ENCODE data around the gene GALR3.
"Not testable (repeated sequence)": the region's sequence is repeated elsewhere in the genome, so short reads cannot be mapped to it uniquely, and the experiment has no call there.

GALR3 gene, protein sequence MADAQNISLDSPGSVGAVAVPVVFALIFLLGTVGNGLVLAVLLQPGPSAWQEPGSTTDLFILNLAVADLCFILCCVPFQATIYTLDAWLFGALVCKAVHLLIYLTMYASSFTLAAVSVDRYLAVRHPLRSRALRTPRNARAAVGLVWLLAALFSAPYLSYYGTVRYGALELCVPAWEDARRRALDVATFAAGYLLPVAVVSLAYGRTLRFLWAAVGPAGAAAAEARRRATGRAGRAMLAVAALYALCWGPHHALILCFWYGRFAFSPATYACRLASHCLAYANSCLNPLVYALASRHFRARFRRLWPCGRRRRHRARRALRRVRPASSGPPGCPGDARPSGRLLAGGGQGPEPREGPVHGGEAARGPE

DNA sequence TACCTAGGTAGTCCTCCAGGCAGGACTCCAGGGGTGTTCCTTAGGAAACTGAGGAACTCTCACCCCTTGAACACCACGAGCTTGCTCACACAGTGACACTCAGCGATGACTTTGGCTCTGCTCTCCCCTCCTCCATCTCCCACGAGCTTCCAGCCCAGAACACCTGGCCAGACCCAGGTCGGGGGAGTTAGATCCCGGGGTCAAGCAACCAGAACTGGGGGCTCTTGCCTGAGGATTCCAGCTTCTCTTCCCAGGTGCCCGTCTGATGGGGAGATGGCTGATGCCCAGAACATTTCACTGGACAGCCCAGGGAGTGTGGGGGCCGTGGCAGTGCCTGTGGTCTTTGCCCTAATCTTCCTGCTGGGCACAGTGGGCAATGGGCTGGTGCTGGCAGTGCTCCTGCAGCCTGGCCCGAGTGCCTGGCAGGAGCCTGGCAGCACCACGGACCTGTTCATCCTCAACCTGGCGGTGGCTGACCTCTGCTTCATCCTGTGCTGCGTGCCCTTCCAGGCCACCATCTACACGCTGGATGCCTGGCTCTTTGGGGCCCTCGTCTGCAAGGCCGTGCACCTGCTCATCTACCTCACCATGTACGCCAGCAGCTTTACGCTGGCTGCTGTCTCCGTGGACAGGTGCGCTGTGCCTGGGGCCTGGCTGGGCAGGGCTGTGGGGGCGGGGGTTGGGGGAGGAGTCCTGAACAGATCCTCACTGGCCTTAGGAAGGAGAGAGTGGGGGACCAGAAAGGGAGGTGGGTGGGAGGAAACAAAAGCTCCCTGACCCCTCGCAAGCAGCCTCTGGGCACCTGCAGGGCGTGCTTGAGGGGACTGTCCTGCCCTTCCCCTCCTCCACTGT is at the start of gene GALR3:
Gene GALR3 (plus strand): TSS at position 249 of the 852 bp plus-strand sequence. CDS start 25 bp downstream, at position 274.
- no peak for DNase-seq

DNA sequence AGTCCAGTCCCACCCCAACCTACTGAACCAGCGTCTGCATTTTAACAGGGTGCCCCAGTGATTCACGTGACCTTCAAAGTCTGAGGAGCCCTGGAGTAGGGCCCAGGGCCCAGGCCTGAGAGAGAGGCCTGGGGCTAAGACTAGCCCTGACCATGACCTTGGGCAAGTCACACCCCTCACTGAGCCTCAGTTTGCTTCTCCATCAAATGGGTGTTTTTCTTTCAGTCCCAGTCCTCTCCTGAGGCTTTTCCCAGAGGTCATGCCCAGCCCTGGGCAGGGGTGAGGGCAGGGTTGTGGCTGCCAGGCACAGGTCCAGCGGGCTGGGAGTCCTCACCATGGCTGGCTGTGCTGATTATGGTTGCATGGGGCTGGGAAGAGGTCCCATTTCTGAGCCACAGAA is 48.5 kb upstream of the GALR3 start:
- DNase-seq: no peak

DNA sequence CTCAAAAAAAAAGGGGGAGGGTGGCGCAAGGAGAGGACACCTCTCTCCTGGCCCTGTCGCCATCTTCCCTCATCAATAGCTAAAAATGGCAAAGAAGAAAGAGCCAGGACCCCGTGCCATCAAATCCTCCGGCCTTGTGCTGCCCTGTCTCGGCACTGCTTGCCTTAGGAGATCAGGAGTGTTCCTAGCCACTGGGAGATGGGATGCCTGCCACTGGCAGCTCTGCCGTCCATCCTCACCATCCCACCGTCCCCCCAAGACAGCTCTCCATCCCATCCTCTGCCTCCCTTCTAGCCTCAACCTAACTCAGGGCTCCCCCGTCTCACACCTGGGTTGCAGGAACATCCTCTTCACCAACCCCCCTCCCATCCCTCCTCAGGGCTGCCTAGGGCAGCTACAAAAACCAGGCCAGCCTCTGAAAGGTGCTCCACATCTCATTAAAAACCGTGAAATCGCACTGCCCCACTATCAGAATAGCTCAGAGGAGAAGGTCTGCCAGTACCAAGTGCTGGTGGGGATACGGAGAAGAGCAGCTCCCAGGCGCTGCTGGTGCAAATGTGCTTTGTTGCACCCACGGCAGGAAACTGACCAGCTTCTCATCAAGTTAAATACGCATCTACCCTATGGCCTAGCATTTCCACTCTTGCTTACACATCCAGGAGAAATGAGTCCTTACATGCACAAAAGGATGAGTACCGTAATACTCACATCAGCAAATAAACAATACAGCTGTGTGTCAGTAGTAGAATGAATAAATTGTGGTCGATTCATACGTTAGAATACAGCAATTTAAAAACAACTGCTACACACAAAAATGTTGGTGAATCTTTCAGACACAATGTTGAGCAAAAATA is 47.2 kb upstream of the GALR3 start:
- DNase-seq: no peak

DNA sequence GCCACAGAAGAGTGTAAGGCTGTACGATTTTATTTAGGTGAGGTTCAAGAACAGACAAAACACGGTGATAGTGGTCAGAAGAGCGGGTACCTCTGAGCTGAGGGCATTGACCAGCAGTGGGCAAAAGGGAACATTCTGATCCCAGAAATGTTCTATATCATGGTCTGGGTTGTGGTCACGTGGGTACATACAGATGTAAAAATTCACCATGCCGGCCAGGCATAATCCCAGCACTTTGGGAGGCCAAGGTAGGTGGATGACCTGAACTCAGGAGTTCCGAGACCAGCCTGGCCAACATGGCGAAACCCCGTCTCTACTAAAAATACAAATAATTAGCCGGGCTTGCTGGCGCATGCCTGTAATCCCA is 46.6 kb upstream of the GALR3 start:
- no peak for DNase-seq

DNA sequence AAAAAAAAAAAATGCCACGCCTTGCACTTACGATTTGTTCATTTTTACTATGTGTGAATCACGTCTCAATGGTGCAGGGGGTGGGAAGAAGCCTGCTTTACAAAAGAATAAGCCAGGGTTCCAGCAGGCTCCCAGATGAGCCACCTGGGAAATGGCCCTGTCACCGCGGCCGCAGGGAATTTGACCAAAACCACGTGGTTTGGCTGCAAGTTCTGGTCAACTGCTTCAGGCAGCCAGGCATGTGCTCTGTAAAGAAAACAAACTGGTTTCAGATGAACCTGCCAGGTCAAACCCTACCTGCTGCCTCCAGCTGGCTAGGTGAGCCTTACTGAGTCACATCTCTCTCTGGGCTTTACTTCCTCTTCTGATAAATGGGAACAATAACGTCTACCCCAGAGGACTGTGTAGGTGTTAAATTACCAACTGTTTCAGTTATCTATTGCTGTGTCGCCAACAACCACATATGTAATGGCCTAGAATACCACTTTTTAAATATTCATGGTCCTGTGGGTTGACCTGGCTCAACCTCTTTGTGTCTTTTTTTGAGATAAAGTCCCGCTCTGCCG is 46.0 kb upstream of the GALR3 start:
- DNase-seq: peak; percentile 24 to 29

DNA sequence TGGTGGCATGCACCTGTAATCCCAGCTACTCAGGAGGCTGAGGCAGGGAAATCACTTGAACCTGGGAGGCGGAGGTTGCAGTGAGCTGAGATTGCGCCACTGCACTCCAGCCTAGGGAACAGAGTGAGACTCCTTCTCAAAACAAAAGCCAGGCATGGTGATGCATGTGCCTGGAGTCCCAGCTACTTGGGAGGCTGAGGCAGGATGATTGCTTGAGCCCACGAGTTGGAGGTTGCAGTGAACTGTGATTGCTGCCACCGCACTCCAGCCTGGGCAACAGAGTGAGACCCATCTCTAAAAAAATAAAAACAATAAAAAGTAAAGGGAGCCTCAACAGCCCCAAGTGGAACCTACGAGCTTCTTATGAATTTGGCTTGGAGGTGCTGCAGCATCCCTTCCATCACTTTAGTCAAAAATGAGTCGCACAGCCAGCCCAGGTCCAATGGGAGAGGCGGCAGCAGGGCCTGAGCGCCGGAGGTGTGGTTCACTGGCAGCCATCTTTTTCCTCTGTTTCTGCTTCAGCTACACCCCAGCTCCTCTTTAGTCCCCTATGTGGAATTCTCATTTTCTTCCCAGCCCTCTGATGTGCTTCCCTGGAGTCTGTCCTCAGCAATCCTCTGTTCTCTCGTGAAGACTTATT is 44.7 kb upstream of the GALR3 start:
- no peak for DNase-seq

DNA sequence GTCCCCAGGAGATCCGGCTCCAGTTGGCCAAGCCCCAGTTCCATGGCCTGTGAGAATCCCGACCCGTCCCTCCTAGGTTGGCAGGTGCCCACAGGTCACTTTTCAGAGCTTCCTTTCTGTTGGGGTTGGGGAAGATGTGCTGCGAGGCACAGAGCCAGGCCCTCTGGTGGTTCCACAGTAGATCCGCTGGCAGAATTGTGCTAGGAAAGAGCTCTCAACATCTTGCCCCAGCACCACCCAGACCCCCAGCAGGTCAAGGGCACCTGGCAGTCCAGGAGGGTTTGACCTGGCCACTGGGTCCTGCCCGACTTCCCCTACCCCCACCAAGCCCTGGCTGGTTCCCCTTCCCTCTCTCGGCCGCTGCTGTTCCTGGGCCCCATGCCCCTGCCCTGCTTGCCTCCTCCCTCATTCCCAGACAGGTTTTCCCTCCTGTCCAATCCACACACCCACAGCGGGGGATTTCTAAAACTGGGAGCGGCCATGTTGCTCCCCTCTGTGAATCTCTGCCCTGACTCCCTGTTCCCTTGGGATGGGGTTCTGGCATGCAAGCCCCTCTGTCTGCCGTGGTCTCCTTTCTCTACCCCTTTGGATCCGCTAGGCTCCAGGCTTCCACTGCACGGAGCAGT is 41.6 kb upstream of the GALR3 start:
- no peak for DNase-seq

DNA sequence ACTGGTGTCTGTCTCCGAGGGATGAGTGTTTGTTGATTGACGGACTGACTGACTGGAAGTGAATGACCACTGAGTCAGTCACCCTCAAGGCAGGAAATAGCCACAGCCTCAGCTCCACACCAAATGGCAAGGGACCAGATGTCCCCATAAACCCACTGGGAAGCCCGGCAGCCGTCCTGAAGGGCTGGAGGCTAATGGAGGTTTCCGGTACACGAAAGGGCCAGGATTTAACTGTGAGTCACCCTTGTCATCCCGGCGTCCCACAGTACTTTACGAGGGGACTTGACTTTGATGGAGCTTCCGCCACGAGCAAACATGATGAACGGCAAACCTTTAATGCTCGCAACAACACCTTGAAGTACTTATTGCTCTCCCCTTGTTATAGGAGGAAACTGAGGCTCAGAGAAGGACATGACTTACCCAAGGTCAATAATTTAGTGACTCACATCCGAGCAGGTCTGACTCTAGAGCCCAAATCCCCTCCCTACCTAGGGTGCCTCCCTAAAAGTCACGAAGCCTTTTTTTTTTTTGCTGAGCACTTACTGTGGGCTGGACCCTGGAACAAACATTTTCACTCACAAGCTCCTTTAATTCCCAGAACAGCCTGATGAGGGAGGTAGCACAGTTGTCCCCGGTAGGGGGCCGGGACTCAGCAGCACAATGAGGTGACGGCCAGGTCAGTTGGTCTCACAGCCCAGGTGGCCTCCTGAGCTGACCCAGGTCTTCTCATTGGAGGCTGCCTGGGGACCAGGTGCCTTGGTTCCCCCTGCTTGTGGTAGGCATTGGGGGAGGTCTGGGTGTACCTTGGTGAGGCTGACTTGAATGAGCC is 40.6 kb upstream of the GALR3 start:
- DNase-seq: no peak

DNA sequence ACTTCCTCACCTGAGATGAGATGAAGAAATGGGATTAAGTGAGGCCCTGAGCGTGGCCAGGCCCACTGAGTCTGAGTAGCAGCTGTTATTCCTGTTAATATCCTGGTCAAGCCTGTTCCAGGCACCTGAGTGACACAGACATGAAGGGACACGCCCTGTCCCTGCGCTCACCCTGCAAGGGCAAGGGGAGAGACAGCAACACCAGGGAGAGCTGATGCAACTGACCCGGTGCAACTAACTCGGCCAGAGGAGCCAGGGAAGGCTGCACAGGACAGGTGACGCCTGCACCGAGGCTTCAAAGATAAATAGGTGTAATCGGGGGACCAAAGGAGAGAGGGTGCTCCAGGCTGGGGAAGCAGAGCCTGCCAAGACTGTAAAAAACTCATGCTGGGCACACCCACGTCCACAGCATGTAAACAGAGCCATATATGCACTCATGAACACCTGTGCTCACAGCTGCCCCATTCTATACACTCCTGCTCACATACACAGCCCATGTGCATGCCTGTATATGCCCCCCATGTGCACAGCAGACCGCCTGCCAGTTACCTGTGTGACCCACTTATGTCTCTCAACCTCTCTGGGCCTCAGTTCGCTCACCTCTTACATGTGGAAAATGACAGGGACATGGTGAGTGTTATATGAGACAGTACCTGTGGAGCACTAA is 38.2 kb upstream of the GALR3 start:
- DNase-seq: no peak

DNA sequence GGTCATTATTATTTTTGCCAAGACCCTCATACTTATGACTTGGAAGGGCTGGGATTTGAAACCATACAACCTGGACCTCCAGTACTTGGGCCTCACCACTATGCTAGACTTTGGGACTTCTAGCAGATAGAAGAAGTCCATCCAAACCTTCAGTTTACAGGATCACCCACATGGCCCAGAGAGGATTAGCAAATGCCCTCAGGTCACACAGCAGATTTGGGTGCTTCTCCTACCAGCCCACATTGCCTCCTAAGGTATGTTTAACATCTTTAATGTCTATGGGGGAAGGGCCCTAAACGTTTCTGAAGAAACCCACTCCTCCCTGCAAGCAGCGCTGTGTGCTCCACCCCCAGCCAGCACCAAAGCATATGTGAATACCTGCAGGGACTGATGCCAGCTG is 32.9 kb upstream of the GALR3 start:
- DNase-seq: no peak

DNA sequence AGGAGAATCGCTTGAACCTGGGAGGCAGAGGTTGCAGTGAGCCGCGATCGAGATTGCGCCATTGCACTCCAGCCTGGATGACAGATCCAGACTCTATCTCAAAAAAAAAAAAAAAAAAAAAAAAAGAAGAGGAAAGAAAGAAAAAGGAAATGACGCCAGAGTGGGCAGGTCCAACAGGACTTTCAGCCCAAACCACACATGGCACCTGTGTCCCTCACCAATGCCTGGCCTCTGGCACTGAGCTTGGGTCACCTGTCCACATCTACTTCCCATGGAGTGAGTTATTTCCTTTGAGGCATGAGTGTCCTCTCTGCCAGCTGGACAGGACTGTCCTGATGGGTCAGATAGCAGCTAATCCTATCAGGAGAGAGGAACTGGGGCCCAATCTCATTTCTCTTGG is 30.7 kb upstream of the GALR3 start:
- DNase-seq: no peak

DNA sequence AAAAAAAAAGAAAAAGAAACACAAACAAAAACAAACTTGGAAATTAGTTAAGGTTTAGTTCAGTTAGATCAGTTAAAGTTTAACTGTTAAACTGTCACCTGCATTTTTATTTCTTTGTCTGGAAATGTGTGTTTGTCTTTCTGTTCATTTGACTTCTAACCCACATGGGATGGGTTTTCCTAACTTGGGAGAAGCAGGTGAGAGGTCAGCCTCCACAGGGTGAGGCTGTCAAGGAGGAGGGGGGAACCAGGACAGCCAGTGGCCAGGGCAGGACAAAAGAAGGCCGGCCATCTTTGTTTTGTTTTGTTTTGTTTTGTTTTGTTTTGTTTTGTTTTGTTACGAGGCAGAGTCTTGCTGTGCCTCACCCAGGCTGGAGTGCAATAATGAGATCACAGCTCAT is 28.8 kb upstream of the GALR3 start:
- no peak for DNase-seq

DNA sequence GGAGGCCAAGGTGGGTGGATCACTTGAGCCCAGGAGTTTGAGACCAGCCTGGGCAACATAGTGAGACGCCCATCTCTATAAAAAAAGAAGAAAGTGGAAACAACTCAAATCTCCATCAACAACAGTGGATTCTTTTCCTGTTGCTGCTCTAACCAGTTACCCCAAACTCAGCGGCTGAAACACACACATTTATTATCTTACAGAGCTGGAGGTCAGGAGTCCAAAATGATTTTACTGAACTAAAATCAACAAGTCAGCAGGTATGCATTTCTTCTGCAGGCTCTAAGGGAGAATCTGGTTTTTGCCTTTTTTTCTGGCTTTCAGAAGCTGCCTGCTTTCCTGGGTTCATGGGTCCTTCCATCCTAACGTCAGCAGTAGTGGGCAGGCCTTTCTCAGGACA is 27.1 kb upstream of the GALR3 start:
- no peak for DNase-seq

DNA sequence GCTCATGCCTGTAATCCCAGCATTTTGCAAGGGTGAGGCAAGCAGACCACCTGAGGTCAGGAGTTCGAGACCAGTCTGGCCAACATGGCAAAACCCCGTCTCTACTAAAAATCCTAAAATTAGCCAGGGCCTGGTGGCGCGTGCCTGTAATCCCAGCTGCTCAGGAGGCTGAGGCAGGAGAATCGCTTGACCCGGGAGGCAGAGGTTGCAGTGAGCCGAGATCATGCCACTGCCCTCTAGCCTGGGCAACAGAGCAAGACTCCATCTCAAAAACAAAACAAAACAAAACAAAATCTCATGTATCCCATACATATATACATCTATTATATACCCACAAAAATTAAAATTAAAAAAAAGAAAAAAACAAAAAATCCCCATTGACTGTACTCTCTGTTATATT is 25.9 kb upstream of the GALR3 start:
- DNase-seq: not testable (repeated sequence)

DNA sequence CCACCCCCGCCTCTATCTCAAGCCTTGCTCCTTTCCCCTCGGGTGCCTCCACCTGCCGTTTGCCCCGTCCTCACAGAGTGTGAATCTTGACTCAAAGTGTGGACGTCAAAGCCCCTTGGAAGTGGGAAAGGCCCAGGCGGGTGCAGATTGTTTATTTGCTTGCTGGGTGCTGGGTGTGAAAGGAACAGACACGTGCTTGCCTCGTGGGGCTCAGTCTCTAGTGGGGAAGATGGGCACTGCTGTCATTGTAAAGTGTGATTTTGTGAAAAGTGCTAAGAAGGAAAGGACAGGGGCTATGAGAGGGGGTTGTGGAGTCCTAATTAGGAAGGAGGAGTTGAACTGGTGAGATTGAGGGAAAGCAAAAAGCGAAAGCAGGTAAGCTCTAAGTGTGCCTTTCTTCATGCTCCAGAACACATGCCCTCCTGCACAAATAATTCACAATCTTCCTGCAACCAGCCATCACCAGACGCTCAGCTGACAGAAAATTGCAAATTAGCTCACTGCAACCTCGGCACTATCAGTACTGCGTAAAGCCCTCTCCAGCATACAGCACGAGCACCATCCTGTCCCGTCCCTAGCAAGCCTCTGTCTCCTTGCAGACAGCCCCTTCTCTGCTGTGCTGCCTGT is 25.2 kb upstream of the GALR3 start:
- DNase-seq: no peak

DNA sequence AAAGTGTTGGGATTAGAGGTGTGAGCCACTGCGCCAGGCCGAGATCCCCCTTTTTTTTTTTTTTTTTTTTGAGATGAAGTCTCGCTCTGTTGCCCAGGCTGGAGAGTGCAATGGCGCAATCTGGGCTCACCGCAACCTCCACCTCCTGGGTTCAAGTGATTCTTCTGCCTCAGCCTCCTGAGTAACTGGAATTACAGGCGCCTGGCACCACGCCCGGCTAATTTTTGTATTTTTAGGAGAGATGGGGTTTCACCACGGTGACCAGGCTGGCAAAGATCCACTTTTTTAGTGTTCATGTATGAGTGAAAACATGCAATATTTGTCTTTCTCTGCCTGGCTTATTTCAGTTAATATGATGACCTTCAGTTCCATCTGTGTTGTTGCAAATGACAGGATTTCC is 23.2 kb upstream of the GALR3 start:
- not testable (repeated sequence) for DNase-seq

DNA sequence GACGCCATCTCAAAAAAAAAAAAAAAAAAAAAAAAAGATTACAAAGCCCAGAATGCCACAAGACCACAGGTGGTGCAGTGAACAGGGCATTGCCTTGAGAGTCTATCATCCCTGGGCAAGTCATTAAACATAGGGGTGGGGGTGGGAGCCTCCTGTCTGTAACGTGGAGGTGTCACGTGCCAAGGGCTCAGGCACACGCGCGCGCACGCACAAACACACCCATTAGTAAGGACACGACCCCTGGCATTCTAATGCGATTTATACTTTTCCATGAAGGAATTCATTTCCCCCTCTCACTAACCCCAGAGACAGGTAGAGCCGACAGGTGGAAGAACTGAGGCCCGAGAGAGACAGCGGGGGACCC is 21.3 kb upstream of the GALR3 start:
- no peak for DNase-seq

DNA sequence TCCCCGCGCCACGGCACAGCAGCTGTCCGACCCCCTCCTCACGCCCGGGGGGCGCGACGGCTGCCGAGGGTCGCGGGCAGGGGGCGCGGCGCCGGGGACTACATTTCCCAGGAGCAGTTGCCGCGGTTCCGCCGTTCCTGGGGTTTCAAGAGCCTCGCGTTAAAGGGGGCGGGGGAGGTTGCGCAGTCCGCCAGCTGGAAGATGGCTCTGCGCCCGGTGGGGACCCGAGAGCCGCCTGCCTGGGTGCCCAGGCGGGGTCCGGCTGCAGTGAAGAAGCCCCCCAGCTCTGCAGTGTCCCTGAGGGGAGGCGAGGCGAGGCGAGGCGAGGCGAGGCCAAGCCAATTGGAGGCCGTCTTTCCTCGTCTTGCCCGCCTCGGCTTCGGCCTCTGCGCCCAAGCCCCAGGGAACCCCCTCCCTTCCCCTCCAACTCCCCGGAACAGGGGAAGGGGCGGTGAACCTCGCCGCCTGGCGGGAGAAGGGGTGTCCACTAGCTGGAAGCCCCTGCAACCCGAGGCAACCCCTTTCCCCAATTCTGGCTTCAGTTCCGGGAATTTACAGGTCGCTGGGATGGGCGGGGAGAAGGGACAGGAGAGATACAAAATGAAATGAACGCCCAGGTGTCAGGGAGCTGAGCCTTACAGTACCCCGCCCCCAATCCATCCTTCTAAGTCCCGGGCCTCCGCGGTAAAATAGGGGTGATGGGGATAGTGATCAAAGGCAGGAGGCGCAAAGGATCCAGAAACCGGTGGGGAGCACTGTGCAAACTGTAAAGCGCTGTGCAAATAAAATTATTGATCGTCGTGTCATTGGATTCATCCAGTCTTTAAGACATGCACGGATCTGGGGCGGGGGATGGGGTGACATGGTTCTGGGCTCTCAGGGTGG is 20.6 kb upstream of the GALR3 start:
- DNase-seq: peak in 1 of 2 donors; percentile 23

DNA sequence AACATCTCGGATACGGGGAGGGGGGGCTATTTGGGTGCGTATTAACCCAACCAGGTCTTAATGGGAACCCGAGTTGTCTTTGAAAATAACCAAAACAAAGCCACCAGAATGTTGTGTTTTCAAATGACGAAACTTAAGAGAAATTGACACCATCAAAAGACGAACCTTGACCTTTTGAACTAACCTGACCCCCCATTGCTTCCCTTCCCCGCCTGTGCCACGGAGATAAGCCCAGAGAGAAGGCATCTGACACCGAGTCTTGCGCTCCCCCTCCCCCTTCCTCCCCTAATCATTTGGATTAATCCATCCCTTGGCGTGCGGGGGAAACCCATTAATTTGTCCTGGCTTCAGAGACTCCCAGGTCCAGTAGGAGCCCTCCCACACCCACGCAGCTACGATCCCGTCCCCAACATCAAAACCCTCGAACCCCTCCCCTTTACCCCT is 20.0 kb upstream of the GALR3 start:
- no peak for DNase-seq

Data from inflammatory macrophage treated with lipopolysaccharide for 1 hour (primary cell).